Vagina (tissue), 2 donors: Measurements from ENCODE around the gene PFKL. TPM values are rescaled to one million over a fixed set of nuclear protein-coding genes. Genes with fewer than 3 reads are reported as not detected.

Experiments
- DNase-seq, 2 donors: peaks; one replicate each; pipeline ENCODE4 v3.0.0-alpha.2; 2017; ENCODE audit errors: extremely low spot score in 2 of 2
- H3K27ac ChIP-seq: fragments of 200-600 bp; sonication (generic); one replicate; pipeline ENCODE4 v1.5.1; 2019
- H3K27me3 ChIP-seq: fragments of 200-600 bp; sonication (generic); one replicate; pipeline ENCODE4 v1.5.1; 2019
- H3K36me3 ChIP-seq, 2 donors: fragments of 200-600 bp; sonication (generic); one replicate each; pipeline ENCODE4 v1.5.1; 2017 to 2019
- H3K4me1 ChIP-seq: fragments of 200-600 bp; sonication (generic); one replicate; pipeline ENCODE4 v1.5.1; 2019
- H3K4me3 ChIP-seq, 2 donors: fragments of 200-600 bp; sonication (generic); 1 replicate in 1 of 2; 2 replicates in 1 of 2; pipeline ENCODE4 v1.5.1; 2016 to 2019
- H3K9me3 ChIP-seq: fragments of 200-600 bp; sonication (generic); one replicate; pipeline ENCODE4 v1.5.1; 2019
- POLR2A ChIP-seq, 2 donors: fragments of 450-650 bp; IDR thresholded peaks; one replicate each; pipeline ENCODE4 v1.6.1; 2017; ENCODE audit warnings: antibody characterized with exemption in 2 of 2, mild to moderate bottlenecking in 2 of 2, moderate library complexity in 2 of 2
- POLR2AphosphoS5 ChIP-seq, 2 donors: sonication (generic); formaldehyde crosslinking; IDR thresholded peaks; one replicate each; pipeline ENCODE4 v1.9.0; 2017; ENCODE audit warnings: antibody characterized with exemption in 2 of 2, mild to moderate bottlenecking in 2 of 2, low read depth in 1 of 2; ENCODE audit not compliant: insufficient read depth in 1 of 2
- intact Hi-C: fragments of 100-400 bp; cut with DNase I; formaldehyde crosslinking; loops from one replicate; pipeline ENCODE4 v1.15.1; 2023
- total RNA-seq: library from RNA; depleted of rRNA; stranded (reverse); fragments of >200 nt; gene quantifications from one replicate; pipeline ENCODE4 v1.2.3, GENCODE V29; 2016
- TF ChIP-seq, protein P1 (sequence below), 3 experiments: fragments of 450-650 bp in 2 of 3; fragments of 200-600 bp in 1 of 3; sonication (generic) in 1 of 3; IDR thresholded peaks; one replicate each; pipeline ENCODE4 v1.5.1; 2017 to 2019; ENCODE audit warnings: antibody characterized with exemption in 3 of 3, mild to moderate bottlenecking in 2 of 3, moderate library complexity in 2 of 3

Gene PFKL
- total RNA-seq, 1 donor from 2014 or later, result 79.1 TPM

DNA sequence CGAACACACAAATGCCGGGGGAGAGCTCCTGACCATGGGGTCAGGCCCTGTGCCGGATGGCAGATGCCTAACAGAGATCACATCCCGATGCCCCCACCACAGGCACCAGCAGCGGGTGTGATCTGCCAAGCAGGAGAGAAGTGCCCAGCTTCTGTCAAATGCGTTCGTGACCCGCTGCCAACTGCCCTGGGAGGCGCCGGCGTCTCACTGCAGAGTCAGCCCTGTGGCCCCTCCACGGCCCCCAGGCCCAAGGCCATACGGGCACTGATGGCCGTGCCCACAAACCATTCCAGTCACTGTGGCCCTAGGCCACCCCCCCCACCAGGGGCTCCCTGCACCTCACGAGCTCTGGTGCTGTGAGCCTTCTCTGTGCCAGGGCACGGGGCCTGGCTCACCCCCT is 31.4 kb downstream of the PFKL start:
- H3K4me3 ChIP-seq, result no peak overlapping the region
- TF ChIP-seq, protein P1, sequence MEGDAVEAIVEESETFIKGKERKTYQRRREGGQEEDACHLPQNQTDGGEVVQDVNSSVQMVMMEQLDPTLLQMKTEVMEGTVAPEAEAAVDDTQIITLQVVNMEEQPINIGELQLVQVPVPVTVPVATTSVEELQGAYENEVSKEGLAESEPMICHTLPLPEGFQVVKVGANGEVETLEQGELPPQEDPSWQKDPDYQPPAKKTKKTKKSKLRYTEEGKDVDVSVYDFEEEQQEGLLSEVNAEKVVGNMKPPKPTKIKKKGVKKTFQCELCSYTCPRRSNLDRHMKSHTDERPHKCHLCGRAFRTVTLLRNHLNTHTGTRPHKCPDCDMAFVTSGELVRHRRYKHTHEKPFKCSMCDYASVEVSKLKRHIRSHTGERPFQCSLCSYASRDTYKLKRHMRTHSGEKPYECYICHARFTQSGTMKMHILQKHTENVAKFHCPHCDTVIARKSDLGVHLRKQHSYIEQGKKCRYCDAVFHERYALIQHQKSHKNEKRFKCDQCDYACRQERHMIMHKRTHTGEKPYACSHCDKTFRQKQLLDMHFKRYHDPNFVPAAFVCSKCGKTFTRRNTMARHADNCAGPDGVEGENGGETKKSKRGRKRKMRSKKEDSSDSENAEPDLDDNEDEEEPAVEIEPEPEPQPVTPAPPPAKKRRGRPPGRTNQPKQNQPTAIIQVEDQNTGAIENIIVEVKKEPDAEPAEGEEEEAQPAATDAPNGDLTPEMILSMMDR (IDR thresholded peaks at IDR 0.05), result no peak
- no peak for TF ChIP-seq POLR2AphosphoS5 (IDR thresholded peaks at IDR 0.05; ENCODE audit: insufficient read depth in 1 of 2, low read depth in 1 of 2)
- no peaks in the 10 kb centered on the region for H3K9me3 ChIP-seq
- no peaks in the 10 kb centered on the region for H3K27me3 ChIP-seq
- peaks cover 0 to 9% of the 10 kb centered on the region in 2 donors for H3K36me3 ChIP-seq
- no peaks in the 10 kb centered on the region for H3K4me1 ChIP-seq
- intact Hi-C loops, result loop anchor here (10.0 kb wide), 2 partner anchors 474 to 544 kb away; partner anchors contain the start of genes PTTG1IP and UBE2G2
- no peak for DNase-seq
- H3K27ac ChIP-seq, result no peak overlapping the region

DNA sequence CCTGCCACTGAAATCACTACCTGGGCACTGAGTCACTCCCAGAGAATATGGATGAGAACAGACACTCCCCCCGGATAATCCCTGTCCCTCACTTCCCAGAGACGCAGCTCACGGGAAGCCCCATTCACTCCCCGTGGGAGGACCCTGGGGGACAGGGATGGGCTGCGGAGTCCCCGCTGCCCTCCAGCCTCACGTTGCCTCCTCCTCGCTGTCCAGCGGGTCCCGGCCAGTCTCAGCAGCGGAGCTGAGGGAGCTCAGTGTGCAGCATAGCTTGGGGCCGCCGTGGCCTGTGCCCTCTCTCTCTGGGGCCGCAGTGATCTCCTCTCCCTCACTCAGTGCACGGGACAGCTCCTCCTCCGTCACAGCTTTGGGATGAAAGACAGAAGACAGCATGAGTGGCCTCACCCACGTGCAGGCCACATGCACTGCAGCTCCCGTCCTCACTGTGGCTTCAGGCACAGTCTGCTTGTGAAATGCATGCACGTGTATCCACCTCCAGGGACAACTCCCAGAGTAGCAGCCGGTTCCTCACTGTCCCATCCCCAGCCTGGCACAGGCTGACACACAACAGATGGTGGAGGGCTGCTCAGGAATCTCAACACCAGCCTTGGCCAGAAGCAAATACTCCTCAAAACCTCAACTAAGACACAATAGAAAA is 31.9 kb downstream of the PFKL start:
- peaks cover 0 to 9% of the 10 kb centered on the region in 2 donors for H3K36me3 ChIP-seq
- peaks cover 2% of the 10 kb centered on the region for H3K4me1 ChIP-seq
- H3K27ac ChIP-seq, result no peak overlapping the region
- TF ChIP-seq, protein P1 (IDR thresholded peaks at IDR 0.05), result no peak
- no peak for TF ChIP-seq POLR2AphosphoS5 (IDR thresholded peaks at IDR 0.05; ENCODE audit: insufficient read depth in 1 of 2, low read depth in 1 of 2)
- no peak for TF ChIP-seq POLR2A (IDR thresholded peaks at IDR 0.05)
- no peak overlapping the region for H3K4me3 ChIP-seq
- DNase-seq, result no peak
- no peaks in the 10 kb centered on the region for H3K27me3 ChIP-seq
- intact Hi-C loops, result loop anchor here (10.0 kb wide), 2 partner anchors 473 to 543 kb away; partner anchors contain the start of genes PTTG1IP and UBE2G2
- no peaks in the 10 kb centered on the region for H3K9me3 ChIP-seq

DNA sequence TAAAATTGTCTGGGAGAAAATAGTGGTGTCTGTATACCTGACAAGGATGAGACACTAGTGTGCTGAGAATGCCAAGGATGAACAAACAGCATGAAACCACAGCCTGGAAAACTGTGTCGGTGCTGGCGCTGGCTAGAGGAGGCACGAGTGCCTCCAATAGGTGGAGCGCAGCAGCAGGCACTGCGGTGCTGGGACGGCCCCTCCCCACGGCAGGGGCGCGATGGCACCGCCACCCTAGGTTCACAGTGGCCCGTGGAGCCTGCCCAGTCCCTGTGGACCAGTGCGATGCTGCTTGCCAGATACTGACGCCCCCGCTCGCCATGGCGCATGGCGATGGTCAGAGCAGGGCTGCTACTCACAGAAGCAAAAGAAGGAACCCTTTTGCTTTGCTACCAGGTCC is 32.5 kb downstream of the PFKL start:
- Histone ChIP-seq H3K9me3 (no peaks in the 10 kb centered on the region), H3K36me3 (peaks cover 0 to 9% of the 10 kb centered on the region in 2 donors), H3K4me3 (no peak overlapping the region), H3K4me1 (peaks cover 8% of the 10 kb centered on the region), H3K27me3 (no peaks in the 10 kb centered on the region), H3K27ac (no peak overlapping the region)
- no peak for TF ChIP-seq POLR2AphosphoS5 (IDR thresholded peaks at IDR 0.05; ENCODE audit: insufficient read depth in 1 of 2, low read depth in 1 of 2)
- TF ChIP-seq, protein P1 (IDR thresholded peaks at IDR 0.05), result no peak
- TF ChIP-seq POLR2A (IDR thresholded peaks at IDR 0.05), result no peak
- no peak for DNase-seq
- intact Hi-C loops, result loop anchor here (10.0 kb wide), 2 partner anchors 472 to 542 kb away; partner anchors contain the start of genes PTTG1IP and UBE2G2

DNA sequence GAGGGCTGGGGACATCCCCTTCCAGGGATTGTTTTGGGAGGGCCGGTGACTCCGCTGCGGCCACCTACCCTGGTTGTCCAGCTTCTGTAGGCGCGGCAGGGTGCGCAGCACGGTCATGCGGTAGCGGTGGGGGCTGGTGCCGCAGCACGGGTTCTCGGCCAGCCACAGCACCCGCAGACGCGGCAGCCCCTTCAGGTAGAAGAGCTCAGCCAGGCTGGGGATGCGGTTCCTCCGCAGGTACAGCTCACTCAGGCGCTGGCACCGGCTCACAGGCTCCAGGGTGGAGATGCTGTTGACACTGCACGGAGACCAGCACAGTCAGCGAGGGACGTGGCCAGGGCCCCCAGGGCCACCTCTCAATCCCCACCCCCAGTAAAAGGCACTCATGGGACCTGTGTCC is 33.1 kb downstream of the PFKL start:
- H3K9me3 ChIP-seq, result no peaks in the 10 kb centered on the region
- no peak overlapping the region for H3K4me3 ChIP-seq
- TF ChIP-seq POLR2A (IDR thresholded peaks at IDR 0.05) (no peak), POLR2AphosphoS5 (IDR thresholded peaks at IDR 0.05; ENCODE audit: insufficient read depth in 1 of 2, low read depth in 1 of 2) (no peak)
- TF ChIP-seq, protein P1 (IDR thresholded peaks at IDR 0.05), result no peak
- H3K4me1 ChIP-seq, result peaks cover 13% of the 10 kb centered on the region
- no peak for DNase-seq
- peaks cover 0 to 9% of the 10 kb centered on the region in 2 donors for H3K36me3 ChIP-seq
- intact Hi-C loops, result loop anchor here (10.0 kb wide), 2 partner anchors 472 to 542 kb away; partner anchors contain the start of genes PTTG1IP and UBE2G2
- no peaks in the 10 kb centered on the region for H3K27me3 ChIP-seq
- no peak overlapping the region for H3K27ac ChIP-seq
